AG04450 (cell line): Measurements from ENCODE around the gene ZSCAN26. TPM values are rescaled to one million over a fixed set of nuclear protein-coding genes. Genes with fewer than 3 reads are reported as not detected.

ENCODE experiments used
- CTCF ChIA-PET: fragments of 300-600, 350-600 bp; formaldehyde crosslinking; extraction: SDS; loops from one replicate; lab custom pipeline; 2022; ENCODE audit warnings: antibody characterized with exemption, inconsistent platforms; lab: Charles Lee
- POLR2A ChIA-PET: fragments of 350-600 bp; formaldehyde crosslinking; extraction: SDS; loops from one replicate; lab custom pipeline; 2021; ENCODE audit warnings: antibody characterized with exemption, inconsistent platforms; lab: Yijun Ruan, JAX
- DNase-seq: peaks from one replicate; pipeline ENCODE4 v3.0.0-alpha.2; 2011; ENCODE audit warnings: low read depth, low spot score
- H3K27ac ChIP-seq: one replicate; pipeline ENCODE4 v1.5.1; 2012; ENCODE audit warnings: low read depth, low read length, control low read depth
- H3K27me3 ChIP-seq: one replicate; pipeline ENCODE4 v1.6.0; 2012; ENCODE audit warnings: low read length; ENCODE audit not compliant: control insufficient read depth, insufficient read depth
- H3K4me3 ChIP-seq: 2 replicates; pipeline ENCODE4 v1.5.1; 2011; ENCODE audit warnings: mild to moderate bottlenecking, low read depth, low read length, control low read depth
- H3K9me3 ChIP-seq: 2 replicates; pipeline ENCODE4 v1.5.1; 2012; ENCODE audit warnings: low read length; ENCODE audit not compliant: control insufficient read depth, insufficient read depth
- CTCF ChIP-seq: IDR thresholded peaks from 2 replicates; pipeline ENCODE4 v1.5.1; 2011; ENCODE audit warnings: low read depth, low read length, control low read depth, inconsistent platforms
- polyA plus RNA-seq: library from polyadenylated mRNA; depleted of rRNA; stranded (reverse); fragments of >200 nt; gene quantifications from 2 replicates; pipeline ENCODE4 v1.2.3, GENCODE V29; 2011

The ZSCAN26 gene
- polyA plus RNA-seq, 1 experiment: 24.0 TPM

GRCh38 chr6:28248916-28249315, 18.0 kb upstream of the ZSCAN26 start:
- Histone ChIP-seq H3K27me3 (no peaks in the 10 kb centered on the region), H3K9me3 (no peaks in the 10 kb centered on the region), H3K4me3 (no peak overlapping the region), H3K27ac (no peak overlapping the region)
- ChIA-PET CTCF (no interaction called here), POLR2A (no interaction called here)
- DNase-seq: no peak
- no peak for TF ChIP-seq CTCF

DNA sequence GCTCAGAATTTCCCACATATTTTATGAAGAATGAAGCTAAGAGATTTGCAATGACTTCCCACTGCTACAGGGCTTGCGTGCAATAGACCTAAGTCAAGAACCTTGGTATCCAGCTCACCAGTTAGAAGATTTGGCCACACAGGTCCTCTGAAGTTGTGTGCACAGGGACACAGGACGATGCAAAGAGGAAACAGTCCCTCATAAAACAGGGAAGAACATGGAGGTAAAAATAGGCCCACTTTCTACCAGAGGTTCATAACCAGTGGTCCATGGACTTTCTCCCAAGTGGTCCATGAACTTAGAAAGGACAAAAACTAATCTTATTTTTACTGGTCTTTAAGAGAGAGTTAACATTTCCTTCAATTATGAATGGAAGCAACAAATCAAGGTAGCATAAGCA, 16.2 kb upstream of the ZSCAN26 start:
- no peak for TF ChIP-seq CTCF
- Histone ChIP-seq H3K27me3 (no peaks in the 10 kb centered on the region), H3K27ac (no peak overlapping the region), H3K4me3 (peak overlapping the region; percentile 94), H3K9me3 (no peaks in the 10 kb centered on the region)
- CTCF ChIA-PET: no interaction called here
- POLR2A ChIA-PET: interaction anchor here (0.5 kb wide), 1 partner anchor 115 kb away, joined by 8 read pairs; no protein-coding TSS in a partner anchor
- DNase-seq: no peak

DNA sequence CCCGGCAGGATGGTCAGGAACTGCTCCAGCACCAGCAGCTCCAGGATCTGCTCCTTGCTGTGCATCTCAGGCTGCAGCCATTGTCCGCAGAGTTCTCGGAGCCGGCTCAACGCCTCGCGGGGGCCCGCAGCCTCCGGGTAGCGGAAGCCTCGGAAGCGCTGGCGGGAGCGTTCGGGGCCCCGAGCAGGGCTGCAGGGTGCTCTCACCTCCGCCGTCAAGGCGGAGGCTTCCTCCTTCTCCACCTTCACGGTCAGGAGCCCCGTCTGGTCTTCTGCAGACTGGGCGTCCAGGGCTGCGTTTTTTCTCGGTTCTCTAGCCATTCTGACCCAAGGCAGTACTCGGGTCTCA, 15.3 kb upstream of the ZSCAN26 start:
- no peak for DNase-seq
- TF ChIP-seq CTCF: no peak
- ChIA-PET POLR2A (interaction anchor here (0.8 to 1.8 kb wide), 6 partner anchors 15 to 147 kb away, joined by 5 to 14 read pairs (median 6); partner anchors contain the start of genes PGBD1, ZKSCAN8 and ZSCAN26), CTCF (interaction anchor here (1.1 to 2.8 kb wide), 2 partner anchors 30 to 104 kb away, joined by 3 to 13 read pairs; partner anchors contain the start of gene PGBD1)
- Histone ChIP-seq H3K4me3 (peak overlapping the region; percentile 94), H3K27ac (peak overlapping the region; percentile 31), H3K27me3 (no peaks in the 10 kb centered on the region), H3K9me3 (no peaks in the 10 kb centered on the region)

DNA sequence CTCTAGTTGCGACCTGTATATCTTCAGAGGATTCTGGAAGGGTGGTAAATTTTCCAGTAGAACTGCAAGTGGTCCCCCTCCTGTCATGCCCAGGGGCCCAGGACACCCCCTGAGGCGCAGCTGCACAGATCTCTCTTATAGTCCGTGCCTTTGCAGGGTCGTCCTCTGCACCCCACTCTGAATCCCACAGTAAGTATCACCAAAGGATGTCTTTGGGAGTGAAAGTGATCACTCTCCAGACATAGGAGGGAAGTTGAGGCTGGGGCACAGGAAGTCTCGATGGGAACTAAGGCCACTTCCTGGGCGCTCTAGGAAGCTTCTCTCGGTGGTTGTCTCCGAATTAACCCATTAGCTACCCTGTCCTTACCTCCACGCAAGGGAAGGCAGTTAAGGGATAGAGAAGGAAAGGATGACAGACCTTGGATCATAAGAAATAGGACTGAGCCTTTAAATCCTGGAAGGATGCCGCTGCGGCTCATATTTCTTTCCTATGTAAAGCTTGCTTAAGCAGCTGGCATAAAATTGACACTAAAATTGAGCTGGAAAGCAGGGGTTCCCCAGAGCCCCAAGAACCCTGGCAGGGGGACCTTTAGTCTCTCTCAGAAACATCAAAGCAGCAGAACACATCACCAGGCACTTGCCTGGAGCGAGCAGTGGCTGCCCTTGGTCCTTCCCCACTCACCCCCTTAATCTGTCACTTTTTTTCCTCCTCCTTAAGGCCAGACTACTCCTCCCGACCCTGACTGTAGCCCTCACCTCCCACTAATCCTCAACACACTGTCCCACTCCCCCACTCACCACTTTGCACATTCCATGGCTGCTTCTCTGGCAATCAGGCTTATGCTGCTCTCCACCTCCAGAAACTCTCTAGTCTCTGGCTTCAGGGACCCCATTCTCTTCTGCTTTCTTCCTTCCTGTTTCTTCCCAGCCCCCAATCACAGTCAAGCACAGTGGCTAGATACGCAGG, 14.7 kb upstream of the ZSCAN26 start, which contains the start of gene ZKSCAN4:
TSS of gene ZKSCAN4 (minus strand) at position 261 of the 967 bp plus-strand sequence. CDS start 289 bp downstream, outside the sequence.
- H3K4me3 ChIP-seq: peak within 1 kb of the TSS; percentile 94
- H3K27ac ChIP-seq: peak within 1 kb of the TSS; percentile 52
- POLR2A ChIA-PET: interaction anchor here (0.6 to 1.8 kb wide), 9 partner anchors 15 to 658 kb away, joined by 3 to 14 read pairs (median 5); partner anchors contain the start of genes PGBD1, ZKSCAN8 and ZSCAN26
- H3K27me3 ChIP-seq: no peaks in the 10 kb centered on the region
- no peak for TF ChIP-seq CTCF
- no peaks in the 10 kb centered on the region for H3K9me3 ChIP-seq
- DNase-seq: peak; percentile 86
- CTCF ChIA-PET: interaction anchor here (0.7 to 2.8 kb wide), 5 partner anchors 12 to 131 kb away, joined by 3 to 13 read pairs (median 4); partner anchors contain the start of gene PGBD1
